ENCODE measurements around the gene INVS. TPM values are rescaled to one million over a fixed set of nuclear protein-coding genes. Genes with fewer than 3 reads are reported as not detected.

The INVS gene
- total RNA-seq, 2 donors from 2014 or later = 17.7 to 29.7 TPM

DNA sequence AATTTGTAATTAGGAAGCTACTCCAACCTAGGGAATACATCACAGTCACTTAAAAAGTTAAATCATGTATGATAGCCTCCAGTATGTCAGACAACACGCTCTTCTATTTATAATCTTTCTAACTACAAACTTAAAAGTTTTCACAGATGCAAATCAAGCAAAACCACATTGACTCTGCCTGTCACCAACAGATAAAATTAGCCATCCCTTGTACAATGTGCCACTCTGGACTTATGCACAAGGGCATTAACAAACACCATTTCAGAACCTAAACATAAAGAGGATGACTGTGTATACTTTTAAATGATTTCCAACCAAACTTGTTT lies 15.0 kb upstream of the INVS start:
- intact Hi-C loops (cut with DNase I) = no loop called here
- H3K4me3 ChIP-seq = no peak overlapping the region
- H3K27me3 ChIP-seq (replicated peaks; ENCODE audit: insufficient read depth) = no peaks in the 10 kb centered on the region
- H3K36me3 ChIP-seq = no peaks in the 10 kb centered on the region
- no peaks in the 10 kb centered on the region for H3K9me3 ChIP-seq
- 83% methylated on average over 1 of the region's 1 CpG for WGBS
- no peak overlapping the region for H3K27ac ChIP-seq
- no peaks in the 10 kb centered on the region for H3K4me1 ChIP-seq (replicated peaks)
- TF ChIP-seq POLR2AphosphoS5 (IDR thresholded peaks at IDR 0.05) (no peak), POLR2A (IDR thresholded peaks at IDR 0.05) (no peak)
- TF ChIP-seq, protein P1, sequence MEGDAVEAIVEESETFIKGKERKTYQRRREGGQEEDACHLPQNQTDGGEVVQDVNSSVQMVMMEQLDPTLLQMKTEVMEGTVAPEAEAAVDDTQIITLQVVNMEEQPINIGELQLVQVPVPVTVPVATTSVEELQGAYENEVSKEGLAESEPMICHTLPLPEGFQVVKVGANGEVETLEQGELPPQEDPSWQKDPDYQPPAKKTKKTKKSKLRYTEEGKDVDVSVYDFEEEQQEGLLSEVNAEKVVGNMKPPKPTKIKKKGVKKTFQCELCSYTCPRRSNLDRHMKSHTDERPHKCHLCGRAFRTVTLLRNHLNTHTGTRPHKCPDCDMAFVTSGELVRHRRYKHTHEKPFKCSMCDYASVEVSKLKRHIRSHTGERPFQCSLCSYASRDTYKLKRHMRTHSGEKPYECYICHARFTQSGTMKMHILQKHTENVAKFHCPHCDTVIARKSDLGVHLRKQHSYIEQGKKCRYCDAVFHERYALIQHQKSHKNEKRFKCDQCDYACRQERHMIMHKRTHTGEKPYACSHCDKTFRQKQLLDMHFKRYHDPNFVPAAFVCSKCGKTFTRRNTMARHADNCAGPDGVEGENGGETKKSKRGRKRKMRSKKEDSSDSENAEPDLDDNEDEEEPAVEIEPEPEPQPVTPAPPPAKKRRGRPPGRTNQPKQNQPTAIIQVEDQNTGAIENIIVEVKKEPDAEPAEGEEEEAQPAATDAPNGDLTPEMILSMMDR (IDR thresholded peaks at IDR 0.05) = no peak
- DNase-seq (ENCODE audit: low spot score) = no peak

DNA sequence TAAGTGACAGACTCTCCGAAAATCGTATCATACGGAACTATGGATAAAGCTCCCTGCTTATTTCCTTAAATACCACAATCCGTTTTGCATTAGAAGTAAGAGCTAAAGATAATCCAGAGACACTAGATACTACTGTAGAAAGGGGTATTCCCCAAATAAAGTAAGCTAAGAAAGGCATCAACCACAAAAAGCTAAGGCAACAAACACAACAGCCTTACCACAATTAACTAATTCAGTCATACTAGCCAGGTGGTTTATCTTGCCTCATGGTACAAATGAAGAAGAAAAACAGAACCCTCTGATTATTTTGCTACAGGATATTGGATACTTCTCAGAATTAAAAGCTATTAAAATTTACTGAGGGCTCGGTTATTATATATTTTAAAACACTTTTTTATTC lies 14.3 kb upstream of the INVS start:
- H3K36me3 ChIP-seq = no peaks in the 10 kb centered on the region
- H3K4me1 ChIP-seq (replicated peaks) = no peaks in the 10 kb centered on the region
- no peak overlapping the region for H3K4me3 ChIP-seq
- 83% methylated on average over 5 of the region's 5 CpGs for WGBS
- DNase-seq (ENCODE audit: low spot score) = no peak
- intact Hi-C loops (cut with DNase I) = no loop called here
- no peak overlapping the region for H3K27ac ChIP-seq
- H3K27me3 ChIP-seq (replicated peaks; ENCODE audit: insufficient read depth) = no peaks in the 10 kb centered on the region
- no peak for TF ChIP-seq POLR2A (IDR thresholded peaks at IDR 0.05)
- TF ChIP-seq POLR2AphosphoS5 (IDR thresholded peaks at IDR 0.05) = no peak
- TF ChIP-seq, protein P1 (IDR thresholded peaks at IDR 0.05) = no peak
- H3K9me3 ChIP-seq = no peaks in the 10 kb centered on the region

DNA sequence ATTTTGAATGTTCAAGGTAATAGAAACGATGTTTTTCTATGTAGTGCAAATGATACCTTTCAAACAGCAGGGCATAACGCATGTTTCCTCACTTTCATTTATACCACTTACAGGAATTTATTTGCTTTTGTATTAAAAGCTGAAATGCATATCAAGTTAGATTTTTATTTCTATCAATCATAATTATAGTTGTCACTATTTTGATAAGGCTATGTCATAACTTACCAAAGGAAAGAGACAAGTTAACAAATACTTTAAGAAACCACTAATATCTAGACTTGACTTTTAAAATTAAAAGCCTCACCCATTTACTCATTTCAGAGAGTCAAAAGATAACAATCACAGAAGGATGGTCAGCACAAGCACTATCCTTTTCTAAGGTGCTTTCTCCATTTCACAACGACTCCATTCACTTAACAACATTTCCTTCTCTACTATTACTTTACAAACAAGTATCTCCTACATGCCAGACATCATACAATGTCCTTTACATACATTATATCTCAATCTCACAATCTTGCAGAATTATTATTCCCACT lies 12.9 kb upstream of the INVS start:
- intact Hi-C loops (cut with DNase I) = no loop called here
- no peak overlapping the region for H3K4me3 ChIP-seq
- H3K27ac ChIP-seq = no peak overlapping the region
- no peaks in the 10 kb centered on the region for H3K27me3 ChIP-seq (replicated peaks; ENCODE audit: insufficient read depth)
- no peaks in the 10 kb centered on the region for H3K4me1 ChIP-seq (replicated peaks)
- no peaks in the 10 kb centered on the region for H3K36me3 ChIP-seq
- DNase-seq (ENCODE audit: low spot score) = no peak
- TF ChIP-seq POLR2AphosphoS5 (IDR thresholded peaks at IDR 0.05) = no peak
- TF ChIP-seq POLR2A (IDR thresholded peaks at IDR 0.05) = no peak
- TF ChIP-seq, protein P1 (IDR thresholded peaks at IDR 0.05) = no peak
- 80% methylated on average over 3 of the region's 3 CpGs for WGBS
- H3K9me3 ChIP-seq = no peaks in the 10 kb centered on the region

DNA sequence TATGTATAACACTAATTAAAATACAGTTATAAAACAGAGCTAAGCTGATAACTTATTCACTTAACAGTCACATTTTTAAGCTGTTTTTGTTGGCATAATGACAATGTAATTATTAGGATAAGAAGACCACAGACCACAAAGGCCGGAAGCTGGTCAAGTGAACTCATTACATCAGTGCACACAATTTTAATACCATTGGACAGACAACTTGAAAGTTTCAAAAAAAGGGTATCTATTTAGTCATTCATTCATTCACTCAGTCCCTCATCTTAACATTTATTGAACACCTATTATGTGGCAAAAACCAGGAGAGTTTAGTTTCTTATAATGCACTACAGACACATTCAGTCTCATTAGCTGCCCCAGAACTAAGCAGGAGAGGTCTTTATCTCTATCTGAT lies 11.8 kb upstream of the INVS start:
- Histone ChIP-seq H3K27me3 (replicated peaks; ENCODE audit: insufficient read depth) (no peaks in the 10 kb centered on the region), H3K4me1 (replicated peaks) (no peaks in the 10 kb centered on the region), H3K4me3 (no peak overlapping the region), H3K36me3 (no peaks in the 10 kb centered on the region), H3K9me3 (no peaks in the 10 kb centered on the region), H3K27ac (no peak overlapping the region)
- DNase-seq (ENCODE audit: low spot score) = no peak
- TF ChIP-seq, protein P1 (IDR thresholded peaks at IDR 0.05) = no peak
- no peak for TF ChIP-seq POLR2AphosphoS5 (IDR thresholded peaks at IDR 0.05)
- no peak for TF ChIP-seq POLR2A (IDR thresholded peaks at IDR 0.05)
- intact Hi-C loops (cut with DNase I) = no loop called here
- WGBS = 71% methylated on average over 1 of the region's 1 CpG

DNA sequence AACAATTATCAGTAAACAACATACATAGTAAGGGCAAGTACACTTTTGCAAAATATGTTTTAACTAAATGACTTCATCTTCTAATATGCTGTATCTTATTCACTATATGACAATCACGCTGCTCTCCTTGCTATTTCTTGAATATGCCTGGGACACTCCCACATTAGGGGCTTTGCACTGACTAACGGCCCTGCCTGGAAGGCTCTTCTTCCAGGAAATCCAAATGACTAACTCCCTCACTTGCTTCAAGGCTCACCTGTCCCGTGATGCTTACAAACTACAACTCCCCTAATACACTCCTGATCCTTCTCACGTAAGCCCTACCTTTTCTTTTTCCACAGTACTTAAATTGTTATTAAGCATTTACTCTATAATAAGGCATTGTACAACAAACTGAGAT lies 10.8 kb upstream of the INVS start:
- H3K4me3 ChIP-seq = no peak overlapping the region
- no peaks in the 10 kb centered on the region for H3K36me3 ChIP-seq
- TF ChIP-seq, protein P1 (IDR thresholded peaks at IDR 0.05) = no peak
- TF ChIP-seq POLR2A (IDR thresholded peaks at IDR 0.05) (no peak), POLR2AphosphoS5 (IDR thresholded peaks at IDR 0.05) (no peak)
- DNase-seq (ENCODE audit: low spot score) = no peak
- WGBS = 86% methylated on average over 4 of the region's 4 CpGs
- intact Hi-C loops (cut with DNase I) = no loop called here
- H3K4me1 ChIP-seq (replicated peaks) = no peaks in the 10 kb centered on the region
- no peak overlapping the region for H3K27ac ChIP-seq
- H3K27me3 ChIP-seq (replicated peaks; ENCODE audit: insufficient read depth) = no peaks in the 10 kb centered on the region
- no peaks in the 10 kb centered on the region for H3K9me3 ChIP-seq

Data from prostate gland (tissue), 2 donors.